Superior temporal gyrus (tissue), 1 donor: ENCODE data around the gene PIM1.

ENCODE experiments used
- DNase-seq: peaks from one replicate; pipeline ENCODE4 v3.0.0-alpha.2; 2016; ENCODE audit errors: extremely low spot score

The PIM1 gene

DNA sequence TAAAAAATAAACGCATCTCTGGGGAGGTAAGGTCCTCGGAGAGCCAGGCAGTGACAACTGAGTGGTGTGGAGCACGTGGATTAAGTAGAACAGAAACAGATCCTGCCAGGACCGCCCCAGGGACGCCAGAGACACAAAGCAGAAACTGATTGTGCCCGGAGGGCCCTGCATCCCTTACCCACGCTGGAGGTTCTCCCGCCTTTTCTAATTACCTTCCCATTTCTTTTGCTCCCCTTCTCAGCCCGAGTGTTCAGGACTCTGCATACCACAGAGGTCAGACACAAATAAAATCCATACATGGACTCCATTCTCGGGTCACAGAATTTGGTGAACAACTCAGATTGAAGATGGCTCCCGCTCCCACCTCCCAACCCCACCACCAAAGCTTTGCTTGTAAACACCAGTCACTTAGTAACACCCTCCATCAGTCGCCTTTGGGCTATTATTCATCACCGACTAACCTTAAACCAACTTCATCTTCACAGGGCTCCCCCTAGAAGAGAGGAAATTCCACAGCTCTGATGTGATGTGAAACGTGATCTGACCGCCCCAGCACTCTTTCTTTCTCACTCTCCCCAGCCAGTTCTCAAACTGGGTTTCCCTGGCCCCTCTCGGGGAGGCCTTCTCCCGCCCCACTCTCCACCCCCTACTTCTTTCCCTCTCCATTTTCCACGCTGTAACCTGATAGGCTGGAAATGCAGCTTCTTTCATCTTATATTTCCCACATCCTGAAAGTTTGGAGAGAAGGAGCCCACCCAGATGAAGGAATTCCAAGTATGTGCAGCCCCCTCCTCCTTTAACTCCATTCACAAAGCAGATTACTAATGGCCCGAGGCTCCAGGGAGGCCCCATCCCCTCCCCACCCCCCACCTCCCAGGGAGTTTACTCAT, 32.5 kb upstream of the PIM1 start:
- no peak for DNase-seq

DNA sequence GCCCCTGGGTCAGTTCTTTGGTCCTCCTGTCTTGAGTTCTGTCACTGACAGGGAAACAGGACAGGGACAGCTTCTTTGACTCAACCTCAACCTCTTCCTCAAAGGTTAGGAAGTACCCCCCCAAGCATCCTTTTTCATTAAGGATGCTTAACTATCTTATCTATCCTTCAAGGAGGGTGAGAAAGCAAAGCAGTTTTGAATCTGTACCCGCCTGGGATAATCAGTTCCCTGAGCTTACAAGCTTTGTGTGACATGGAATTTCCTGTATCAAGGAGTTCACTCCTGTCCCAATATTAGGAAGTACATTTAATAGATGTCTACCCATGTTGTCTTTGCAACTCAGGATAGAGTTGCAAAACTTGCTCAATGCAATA, 31.1 kb upstream of the PIM1 start:
- no peak for DNase-seq

DNA sequence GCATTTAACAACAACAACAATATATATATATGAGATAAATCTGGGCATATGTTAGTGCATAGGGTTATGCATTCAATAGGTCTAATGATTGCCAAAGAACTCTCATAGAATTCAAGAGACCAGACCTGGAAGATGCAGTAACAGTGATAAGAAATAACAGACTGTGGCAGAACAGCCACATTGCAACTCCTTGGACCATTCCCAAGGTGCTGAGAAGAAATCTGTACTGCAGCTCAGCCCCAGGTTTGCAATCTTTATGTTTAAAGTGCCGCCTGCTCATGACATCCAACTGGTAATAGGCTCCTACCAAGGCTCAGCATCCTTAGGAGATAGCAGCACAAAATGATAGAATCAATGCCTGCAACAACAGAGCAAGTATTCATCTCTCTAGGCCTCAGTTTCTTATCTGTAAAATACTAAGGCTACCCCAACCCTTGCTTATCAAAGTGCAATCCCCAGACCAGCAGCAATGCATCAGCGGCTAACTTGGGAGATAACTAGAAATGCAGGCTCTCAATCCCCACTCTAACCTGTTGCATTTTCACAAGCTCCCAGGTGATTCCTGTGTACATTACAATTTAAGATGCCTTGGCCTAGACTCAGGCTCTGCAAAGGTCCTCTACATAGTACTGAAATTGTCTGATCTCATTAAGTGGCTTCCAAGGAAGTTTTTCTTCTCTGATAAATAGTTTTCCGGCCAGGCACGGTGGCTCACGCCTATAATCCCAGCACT, 30.6 kb upstream of the PIM1 start:
- DNase-seq = no peak

DNA sequence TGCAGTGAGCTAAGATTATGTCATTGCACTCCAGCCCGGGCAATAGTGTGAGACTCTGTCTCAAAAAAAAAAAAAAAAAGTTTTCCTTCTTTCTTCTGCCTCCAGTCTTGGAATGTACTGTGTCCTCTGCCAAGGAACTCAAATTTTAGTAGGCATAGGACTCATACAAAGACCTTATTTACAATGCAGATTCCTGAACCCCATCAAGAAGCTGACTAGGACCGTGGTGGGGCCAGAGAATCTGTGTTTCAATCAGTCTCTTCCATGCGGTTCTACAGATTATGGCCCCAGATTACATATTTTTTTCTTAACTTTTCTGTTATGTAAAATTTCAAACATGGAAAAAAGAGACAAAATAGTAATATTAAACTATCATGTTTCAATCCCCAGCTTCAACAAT, 29.8 kb upstream of the PIM1 start:
- no peak for DNase-seq

DNA sequence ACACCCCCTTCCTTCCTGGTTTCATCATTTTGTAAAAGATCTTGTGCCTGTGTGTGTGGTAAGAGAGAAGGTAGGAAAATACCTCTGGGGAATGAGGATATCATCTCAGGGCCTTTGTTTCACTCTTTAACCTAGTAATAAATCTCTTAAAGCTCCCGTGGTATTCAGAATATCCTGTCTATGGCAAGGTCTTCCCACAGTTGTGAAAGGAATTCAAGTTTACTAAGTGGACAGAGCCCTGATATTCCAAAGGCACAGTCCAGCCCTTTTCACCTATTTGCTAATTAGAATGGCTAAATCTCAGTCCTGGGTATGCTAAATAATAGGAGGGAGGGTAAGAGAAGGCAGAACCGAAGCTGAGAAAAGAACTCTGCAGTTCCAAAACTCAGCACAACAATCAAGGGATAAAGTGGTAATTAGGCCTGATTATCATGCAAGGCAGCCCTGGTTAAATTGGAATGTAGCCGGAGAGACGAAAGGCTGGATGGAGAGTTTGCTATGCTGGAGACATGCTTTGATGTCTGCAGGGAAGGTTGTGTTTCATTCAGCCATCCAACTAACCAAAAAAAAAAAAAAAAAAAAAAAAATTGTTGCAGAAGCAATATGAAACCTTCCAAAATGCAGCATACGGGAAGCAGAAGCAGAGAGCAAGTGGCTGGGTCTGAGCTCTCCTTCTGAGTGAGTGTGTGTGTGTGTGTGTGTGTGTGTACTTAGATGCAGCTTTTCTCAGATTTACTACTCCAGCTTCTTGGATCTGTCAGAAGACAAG, 28.5 kb upstream of the PIM1 start:
- peak; percentile 25 for DNase-seq

DNA sequence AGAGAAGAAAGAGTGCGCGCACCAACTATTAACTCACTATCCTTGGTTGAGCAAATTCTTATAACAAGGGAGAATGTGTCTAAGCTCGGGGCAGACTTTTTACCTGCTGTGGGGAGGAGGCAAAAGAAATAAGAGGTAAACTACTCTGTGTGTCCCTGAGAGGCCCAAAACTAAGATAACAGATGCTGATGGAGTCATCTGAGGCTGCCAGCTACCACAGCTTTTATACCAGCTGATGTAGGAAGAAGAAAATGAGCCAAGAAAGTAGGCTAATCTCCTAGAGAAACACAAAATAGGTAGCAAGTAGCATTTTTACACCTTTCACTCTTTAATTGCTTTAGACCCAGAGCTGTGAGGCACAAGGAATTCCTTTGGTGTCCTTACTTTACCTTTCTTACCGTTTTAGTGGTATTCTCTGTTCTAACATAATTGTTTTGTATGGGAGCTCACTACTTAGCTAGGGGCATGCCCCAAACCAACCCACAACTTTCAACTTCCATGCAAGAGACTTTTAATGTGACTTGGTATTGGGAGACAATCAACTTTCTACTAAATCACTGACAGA, 27.8 kb upstream of the PIM1 start:
- DNase-seq = no peak

DNA sequence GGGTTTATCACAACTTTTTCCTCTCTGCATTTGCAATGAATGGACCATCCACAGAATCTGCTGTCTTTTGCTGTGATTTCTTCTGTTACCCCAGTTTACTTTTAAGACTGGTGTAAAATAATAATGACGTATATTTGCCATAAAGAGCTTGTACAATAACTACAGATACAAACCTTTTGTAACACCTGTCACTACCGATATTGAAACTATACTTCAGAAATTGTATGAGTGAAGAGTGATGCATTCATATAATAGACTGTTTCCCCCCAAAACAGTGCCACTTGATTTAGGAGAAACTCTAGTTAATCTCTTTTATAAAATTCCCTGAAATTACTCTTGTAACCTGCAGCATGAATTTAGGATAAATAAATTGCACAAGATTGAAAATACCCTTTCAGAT, 26.4 kb upstream of the PIM1 start:
- no peak for DNase-seq

DNA sequence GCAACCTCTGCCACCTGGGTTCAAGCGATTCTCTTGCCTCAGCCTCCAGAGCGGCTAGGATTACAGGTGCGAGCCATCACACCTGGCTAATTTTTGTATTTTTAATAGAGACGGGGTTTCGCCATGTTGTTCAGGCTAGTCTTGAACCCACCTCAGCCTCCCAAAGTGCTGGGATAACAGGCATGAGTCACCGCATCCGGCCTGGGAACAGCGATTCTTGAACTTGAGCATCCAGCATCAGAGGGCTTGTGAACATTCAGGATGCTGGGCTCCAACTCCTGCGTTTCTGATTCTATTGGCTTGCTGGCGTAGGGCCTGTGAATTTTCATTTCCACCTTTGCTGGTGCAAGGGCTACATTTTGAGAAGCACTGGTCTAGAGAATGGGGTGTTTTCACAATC, 24.5 kb upstream of the PIM1 start:
- no peak for DNase-seq

DNA sequence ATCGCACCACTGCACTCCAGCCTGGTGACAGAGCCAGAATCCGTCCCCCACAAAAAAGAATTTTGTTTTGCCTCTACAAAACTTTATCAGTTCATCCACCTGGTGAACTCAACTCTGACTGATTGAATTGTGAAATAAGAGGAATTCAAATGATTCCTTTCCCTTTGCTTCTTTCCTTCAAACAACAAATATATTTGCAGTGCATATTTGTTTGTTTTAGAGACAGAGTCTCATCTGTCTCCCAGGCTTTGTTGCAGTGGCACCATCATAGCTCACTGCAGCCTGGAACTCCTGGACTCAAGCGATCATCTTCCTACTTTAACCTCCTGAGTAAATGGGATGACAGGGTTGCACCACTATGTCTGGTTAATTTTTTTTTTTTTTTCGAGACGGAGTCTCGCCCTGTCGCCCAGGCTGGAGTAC, 23.2 kb upstream of the PIM1 start:
- DNase-seq = no peak

DNA sequence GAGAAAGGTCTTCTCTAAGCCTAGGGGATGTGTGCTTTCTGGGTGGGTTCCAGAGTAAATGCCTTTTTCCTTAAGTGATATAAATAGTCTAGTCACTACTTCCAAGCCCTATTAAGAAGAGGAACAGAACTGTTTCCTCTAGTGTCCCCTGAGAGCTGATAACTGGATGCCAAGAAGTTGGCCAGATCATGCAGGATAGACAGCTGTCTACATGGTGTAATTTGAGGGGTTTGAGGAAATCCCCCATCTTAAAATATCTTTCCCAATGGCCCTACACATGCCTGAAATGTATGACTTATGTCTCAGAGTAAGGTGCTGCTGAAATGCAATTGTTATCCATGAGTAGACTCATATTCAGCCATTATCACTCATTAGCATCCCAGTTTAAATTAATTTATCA, 20.2 kb upstream of the PIM1 start:
- no peak for DNase-seq

DNA sequence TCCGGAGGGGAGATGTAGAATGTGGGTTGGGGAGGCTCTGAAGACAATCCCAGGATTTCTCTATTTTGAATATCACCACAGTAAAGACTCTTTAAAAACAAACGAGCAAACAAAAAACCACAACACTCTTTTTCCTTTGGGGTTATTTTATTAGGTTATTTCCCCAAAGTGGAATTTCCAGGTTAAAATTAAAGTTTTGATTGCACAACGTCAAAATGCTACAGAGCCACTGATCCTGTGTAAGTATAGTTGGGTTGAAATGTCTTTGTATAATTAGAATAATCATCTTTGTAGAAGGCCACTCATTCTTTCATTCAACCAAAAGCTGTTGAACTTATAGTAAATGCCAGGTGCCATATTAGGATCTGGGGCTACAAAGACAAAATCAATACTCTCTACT, 19.6 kb upstream of the PIM1 start:
- no peak for DNase-seq

DNA sequence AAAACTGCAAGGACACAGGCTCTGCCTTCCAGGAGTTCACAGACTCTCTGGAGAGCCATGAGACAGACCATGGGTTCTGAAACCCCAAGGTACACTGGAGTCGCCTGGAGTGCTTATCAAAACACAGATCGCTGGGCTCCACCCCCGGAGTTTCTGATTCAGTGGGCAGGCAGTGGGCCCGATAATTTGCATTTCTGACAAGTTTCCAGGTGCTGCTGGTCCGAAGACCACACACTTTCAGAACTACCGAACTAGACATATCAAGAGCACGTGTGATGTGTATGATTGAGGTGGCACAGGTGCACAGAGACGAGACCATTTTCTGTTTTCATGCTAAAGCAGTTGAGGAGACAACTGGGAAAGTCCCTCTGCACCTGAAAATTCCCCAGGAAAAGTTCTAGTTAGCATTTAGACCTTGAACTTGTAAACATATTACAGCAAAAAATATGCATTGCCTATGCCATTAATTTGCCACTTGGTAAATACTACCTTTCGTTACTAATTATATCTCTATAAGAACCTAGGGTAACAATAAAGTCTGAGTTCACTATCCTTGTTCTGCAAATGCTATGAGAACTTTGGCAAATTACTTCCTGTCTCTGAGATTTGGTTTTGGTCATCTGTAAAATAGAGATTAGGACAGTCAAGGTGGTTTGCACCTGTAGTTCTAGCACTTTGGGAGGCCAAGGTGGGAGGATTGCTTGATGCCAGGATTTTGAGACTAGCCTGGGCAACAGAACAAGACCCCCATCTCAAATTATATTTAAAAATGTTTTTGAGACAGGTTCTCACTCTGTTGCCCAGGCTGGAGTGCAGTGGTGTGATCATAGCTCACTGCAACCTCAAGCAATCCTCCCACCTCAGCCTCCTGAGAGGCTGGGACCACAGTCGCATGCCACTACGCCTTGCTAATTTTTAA, 14.3 kb upstream of the PIM1 start:
- no peak for DNase-seq

DNA sequence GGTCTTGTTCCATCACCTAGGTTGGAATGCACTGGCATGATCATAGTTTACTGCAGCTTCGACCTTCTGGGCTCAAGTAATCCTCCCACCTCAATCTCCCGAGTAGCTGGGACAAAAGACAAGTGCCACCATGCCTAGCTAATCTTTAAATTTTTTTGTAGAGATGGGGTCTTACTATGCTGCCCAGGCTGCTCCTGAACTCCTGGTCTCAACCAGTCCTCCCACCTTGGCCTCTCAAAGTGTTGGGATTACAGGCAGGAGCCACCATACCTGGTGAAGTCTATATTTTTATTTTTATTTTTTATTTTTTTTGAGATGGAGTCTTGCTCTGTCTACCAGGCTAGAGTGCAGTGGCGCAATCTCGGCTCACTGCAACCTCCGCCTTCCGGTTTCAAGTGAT, 11.4 kb upstream of the PIM1 start:
- DNase-seq = no peak

DNA sequence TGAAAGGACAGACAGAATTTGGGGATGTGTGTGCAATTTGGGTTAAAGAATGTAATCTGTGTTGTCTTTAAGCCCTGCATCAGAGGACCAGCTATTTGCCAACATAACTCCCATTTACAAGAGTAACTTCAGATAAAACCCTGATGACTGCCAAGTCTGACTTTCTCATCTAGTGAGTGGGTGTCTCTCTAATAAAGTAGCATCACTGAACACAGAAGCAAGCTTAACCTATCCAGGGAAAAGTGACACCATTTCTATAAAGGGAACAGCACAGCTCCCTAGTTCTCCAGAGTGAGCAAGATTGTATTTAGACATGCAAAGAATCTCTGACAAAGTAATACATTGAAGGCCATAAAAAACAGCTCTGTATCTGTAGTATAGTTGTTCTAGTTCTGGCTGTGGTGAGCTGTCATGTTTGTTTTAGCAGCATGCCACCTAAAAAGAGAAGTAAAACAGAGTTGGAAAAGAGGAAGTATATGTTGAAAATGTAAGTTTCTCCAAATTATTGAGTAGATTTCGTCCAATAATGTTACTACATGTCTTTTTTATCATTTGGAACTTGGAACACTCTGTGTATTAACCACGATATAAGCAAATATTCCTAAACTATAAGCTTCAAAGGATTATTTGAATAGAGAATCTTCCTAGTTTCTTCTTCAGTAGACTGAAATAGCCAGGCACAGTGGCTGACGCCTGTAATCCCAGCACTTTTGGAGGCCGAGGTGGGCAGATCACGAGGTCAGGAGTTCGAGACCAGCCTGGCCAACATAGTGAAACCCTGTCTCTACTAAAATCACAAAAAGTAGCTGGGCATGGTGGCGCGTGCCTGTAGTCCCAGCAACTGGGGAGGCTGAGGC, 8.8 kb upstream of the PIM1 start:
- no peak for DNase-seq

DNA sequence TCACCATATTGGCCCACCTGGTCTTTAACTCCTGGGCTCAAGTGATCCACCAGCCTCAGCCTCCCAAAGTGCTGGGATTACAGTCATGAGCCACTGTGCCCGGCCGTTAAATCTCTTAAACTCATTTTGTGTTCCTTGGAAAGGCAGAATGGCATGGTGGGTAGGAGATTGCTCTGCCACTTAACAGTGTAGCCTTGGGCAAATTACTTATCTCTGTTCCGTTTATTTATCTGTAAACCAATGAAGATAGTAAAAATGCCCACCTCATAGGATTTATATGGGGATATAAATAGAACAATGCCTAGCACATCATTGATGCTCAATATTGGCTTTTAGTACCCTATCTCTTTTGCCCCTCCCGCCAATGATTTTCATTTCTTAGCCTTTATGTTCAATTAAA, 7.2 kb upstream of the PIM1 start:
- no peak for DNase-seq

DNA sequence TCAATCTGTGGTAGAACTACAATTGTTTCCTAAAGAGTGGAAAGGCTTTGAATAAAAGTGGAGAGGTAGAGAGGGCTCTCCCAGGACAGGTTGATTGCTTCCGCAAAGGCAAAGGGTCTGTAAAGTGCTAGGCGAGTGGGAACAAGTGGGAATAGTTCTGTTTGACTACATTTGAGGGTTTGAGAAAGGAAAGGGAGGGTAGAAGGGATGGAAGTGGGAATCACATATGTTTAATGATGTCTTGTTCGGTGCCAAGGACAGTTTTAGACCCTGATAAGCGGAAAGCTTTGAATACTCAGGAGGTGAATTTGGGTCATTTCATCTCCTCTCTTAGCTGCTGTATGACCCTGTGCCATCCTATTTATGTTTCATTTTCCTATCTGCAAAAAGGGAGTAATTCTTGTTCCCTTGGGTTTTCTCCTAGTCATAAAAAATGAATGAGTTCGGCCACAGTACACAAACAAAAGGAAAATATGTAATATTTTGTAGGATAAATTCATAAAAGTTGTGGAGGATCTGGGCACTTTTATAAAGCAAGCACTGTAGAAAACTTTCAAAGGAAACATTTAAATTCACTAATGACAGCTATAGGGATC, 1.7 kb upstream of the PIM1 start:
- no peak for DNase-seq

DNA sequence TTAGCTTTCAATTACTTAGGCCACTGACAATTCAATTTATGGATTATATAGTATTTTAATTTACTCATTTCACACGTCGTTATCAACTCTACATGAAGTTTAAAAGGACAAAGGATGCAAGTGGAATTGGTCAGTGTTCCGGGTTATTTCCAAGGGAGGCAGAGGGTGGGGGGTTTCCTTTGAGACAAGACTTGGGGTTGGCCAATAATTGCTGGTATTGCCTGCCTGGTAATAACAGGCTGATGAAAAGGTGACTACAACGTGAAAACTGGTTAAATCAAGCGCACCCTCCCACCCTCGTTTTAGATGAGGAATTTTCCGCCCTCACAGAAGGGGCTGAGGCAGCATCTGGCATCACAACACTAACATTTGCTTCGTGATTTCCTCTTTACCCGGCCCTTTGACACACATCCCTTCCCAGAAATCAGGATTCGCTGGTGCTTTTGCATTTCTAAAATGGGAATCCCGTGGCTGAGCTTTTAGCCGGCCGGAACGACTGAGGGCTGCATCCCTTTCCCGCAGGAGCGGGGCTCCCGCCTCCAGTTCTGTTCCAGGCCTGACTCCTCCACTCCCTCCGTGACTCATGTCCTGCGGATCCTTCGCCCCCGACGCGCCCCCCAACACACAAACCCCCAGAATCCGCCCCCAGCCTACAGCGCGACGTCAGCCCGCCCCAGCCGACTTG, 999 bp upstream of the PIM1 start:
- DNase-seq = peak; percentile 62

DNA sequence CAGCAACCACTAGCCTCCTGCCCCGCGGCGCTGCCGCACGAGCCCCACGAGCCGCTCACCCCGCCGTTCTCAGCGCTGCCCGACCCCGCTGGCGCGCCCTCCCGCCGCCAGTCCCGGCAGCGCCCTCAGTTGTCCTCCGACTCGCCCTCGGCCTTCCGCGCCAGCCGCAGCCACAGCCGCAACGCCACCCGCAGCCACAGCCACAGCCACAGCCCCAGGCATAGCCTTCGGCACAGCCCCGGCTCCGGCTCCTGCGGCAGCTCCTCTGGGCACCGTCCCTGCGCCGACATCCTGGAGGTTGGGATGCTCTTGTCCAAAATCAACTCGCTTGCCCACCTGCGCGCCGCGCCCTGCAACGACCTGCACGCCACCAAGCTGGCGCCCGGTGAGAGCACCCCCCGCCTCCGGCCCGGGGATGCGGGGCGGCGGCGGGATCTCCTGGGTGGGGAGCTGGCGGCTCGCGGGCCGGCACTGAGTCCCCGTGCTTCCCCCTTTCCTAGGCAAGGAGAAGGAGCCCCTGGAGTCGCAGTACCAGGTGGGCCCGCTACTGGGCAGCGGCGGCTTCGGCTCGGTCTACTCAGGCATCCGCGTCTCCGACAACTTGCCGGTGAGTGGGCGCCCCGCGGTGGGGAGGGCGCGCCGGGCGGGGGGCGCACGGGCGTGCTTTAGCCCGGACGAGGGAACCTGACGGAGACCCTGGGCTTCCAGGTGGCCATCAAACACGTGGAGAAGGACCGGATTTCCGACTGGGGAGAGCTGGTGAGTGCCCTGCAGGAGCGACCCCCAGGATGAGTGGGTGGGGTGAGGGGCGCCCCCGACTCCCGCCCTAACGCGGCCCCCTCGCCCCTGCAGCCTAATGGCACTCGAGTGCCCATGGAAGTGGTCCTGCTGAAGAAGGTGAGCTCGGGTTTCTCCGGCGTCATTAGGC, 585 bp downstream of the PIM1 start:
- DNase-seq = no peak
